Left forelimb (tissue), 1 donor: Measurements from ENCODE around the gene RBMS1.
A peak's percentile ranks its signal among the peaks of the same experiment; 100 is the strongest.

Experiments
- DNase-seq: peaks from one replicate; pipeline ENCODE4 v3.0.0-alpha.2; 2018; ENCODE audit warnings: low spot score

RBMS1 gene

DNA sequence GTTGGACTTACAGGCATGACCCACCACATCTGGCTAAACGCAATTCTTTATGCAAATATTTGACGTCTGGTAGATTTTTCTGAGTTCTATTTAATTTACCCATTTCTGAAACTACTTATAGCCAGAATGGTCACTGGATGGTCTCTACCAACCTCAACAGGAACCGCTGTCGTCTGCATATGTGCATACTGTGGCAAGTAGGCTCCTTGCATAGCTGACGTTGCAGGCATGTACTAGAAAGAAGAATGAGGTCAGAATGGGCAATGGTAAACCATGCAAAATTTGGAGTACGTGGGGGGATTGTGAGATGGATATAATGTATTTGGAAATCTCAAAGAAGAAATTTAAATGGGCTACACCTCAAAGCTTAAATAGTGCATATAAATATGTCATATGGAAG is 216.5 kb downstream of the RBMS1 start:
- DNase-seq, result no peak

GRCh38 chr2:160275656-160276055 is 218.0 kb downstream of the RBMS1 start:
- DNase-seq, result no peak

DNA sequence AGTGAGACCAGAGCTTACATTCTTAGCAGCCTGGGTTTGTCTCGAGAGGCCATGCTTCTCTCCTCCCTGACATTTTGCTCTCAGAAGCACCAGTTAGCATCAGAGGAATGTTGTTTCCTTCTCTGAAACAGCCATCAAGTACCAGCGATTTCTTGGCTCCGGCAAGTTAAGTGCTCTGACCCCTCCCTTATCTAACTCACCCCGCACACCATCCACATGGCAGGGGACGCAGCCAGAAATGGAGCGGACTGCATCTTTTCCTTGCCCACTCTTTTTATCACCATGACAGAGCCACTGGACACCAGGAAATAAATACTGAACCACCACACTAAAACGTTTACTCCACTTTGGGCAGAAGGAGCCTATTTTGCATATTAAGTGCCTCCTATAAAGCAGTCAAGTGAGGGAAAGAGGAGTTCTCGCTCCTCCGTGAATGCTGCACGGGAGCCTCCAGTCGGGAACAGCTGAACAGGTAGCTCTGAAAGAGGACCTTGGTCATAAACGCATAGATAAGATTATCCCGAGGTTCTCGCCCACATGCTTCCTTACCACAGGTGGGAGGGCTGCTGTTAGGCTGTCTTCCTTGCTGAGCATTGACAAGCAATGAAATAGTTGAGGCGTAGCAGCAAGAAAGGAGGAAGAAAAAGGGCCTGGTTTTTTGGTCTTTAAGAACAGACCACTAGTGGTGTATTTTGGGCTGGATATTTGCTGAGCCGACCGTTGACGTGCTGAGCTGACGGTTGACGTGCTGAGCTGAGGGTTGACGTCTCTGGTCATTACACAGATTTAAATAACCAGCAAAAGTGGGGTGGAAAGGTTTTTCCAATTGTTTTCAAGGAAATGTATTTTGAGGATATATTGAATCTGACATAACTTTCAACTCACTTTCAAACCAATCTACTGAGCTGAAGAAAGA is 222.2 kb downstream of the RBMS1 start:
- DNase-seq, result no peak

DNA sequence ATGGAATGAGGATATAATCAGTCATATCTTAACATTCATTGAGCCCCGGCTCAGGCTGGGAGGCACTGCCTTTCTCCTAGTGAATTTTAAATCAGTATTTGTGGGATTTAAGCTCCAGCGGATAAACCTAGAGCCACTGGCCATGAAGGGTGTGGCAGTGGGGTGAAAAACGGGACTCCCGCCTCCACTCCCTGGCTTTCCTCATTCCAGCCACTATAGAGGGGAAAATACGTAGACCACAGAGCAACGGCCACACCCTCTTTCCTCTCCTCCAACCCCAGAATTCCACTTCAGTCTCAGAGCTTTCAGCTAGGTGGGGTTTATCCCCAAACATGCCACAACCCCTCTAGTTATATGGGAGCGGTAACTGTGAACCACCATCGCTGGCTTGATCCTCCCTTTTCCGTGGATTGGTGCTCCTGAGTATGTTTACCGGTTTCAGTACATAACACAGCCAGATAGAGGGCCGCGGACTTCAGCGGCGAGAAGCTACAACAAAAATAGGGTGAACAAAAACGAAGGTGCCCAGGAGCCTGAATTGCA is 223.0 kb downstream of the RBMS1 start:
- DNase-seq, result no peak

GRCh38 chr2:160269803-160270570 is 223.6 kb downstream of the RBMS1 start:
- DNase-seq, result peak; percentile 95

DNA sequence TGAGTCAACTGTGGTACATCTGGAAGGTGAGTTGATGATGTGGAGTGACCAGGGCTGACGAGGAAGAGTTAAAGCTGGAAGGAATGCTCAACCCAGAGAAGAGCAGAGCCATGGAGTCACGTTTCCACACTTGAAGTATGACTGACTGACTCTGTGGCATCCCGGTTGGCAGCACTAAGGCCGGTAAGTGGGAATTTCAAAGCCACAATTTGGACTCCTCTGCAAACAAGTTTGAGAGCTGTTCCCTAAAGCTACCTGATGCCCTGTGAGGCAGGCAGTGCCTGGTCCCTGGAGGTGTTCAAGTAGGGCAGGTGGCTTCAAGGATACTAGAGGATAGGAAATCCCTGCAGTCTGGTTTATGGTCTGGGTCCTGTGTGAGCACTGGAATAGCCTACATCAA is 224.2 kb downstream of the RBMS1 start:
- DNase-seq, result peak; percentile 67

GRCh38 chr2:160268151-160268781 is 225.3 kb downstream of the RBMS1 start:
- DNase-seq, result no peak

- no peak for DNase-seq
These were observed 225.9 kb downstream of the RBMS1 start for GRCh38 chr2:160267692-160268091.

DNA sequence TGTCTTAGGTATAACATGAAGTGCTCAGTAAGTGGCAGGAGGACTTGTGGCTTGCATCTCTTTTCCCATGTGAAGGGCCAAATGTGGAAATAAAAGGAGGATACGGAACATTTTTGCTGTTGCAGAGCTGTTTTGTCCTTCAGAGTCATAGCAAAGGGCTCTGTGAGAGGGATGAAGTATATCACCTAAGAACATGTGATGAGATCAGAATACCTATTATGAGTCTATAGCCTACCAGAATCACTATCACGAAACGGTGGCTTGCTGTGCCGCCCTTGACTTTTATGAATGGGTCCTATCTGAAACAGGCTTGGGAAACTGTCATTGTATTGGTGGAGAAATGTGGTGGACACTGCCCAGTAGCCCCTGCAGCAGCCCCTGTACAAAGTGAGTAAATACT is 226.6 kb downstream of the RBMS1 start:
- no peak for DNase-seq

DNA sequence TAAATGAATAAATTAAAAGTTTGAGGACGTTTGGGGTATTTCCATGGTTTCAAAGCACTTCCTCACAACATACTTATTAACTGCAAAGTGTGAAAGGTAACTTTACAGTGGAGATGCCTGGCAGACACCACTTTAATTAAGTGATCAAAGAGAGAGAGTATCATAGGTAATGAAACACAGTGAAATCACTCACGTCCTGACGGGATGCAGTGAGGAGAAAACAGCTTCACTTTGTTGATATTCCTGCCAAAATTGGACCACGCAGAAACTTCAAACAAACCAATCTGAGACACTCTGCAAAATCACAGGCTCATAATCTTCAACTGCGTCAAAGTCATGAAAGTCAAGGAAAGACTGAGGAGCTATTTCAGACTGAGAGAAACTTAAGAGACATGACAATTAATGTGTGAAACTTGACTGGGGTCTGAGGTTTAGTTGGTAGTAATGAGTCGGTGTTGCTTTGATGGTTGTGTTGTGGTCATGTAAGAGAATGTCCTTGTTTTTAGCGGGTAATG is 227.5 kb downstream of the RBMS1 start:
- DNase-seq, result no peak

GRCh38 chr2:160264308-160264707 is 229.3 kb downstream of the RBMS1 start:
- DNase-seq, result no peak

DNA sequence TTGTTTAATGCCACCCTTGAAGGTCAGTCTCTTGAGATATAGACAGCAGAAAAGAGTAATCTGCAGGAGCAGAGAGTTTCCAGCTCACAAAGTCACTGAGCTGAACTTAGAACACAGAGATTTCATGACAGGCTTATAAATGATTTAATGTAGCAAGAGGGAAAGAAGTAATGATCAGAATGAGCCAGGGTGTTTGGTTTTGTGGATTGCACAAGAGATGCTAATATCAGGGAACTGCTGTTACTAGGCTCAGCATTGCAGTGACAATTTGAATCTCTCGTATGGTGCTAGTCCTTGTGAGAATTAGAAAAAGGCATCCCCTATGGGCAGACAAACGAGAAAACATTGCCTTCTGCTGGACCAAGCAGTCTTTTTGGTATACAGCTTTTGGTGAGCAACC is 231.9 kb downstream of the RBMS1 start:
- no peak for DNase-seq

GRCh38 chr2:160258492-160258805 is 235.2 kb downstream of the RBMS1 start:
- no peak for DNase-seq

DNA sequence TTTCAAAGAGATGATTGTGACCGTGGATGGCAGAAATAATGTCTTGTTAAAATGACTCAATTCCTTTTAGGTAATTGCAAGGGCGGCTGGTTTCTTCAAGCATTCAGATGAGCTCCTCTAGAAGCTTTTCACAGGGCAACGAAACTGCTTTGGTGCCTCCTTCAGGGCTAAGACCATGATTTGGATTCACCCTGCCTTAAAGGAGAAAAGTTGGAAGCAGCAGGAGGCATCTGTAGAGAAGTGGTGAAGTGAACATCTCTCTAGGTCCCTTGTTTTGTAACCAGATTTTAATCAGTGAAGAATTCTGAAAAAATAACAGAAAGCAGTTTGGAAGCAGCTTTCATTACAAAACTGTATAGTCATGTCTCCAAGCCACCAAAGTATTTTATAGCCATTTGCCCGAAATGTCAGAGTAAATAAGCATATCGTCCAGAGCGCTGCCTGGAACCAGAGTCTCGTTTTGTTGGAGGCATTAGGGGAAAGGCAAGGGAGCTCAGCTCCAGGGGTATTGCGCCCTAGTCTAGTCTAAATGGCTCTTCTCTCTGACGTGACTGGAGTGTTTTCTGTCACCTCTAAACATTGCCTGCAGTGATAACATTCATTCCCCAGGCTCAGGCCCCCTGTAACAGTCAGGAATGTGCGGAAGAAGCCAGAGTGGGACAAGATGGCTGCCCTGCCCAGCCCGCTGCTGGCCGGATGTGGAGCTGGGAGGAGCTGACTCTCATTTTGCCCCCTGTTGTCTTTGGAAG is 235.7 kb downstream of the RBMS1 start:
- DNase-seq, result no peak

GRCh38 chr2:160257041-160257742 is 236.4 kb downstream of the RBMS1 start:
- DNase-seq, result no peak

- no peak for DNase-seq
These were observed 237.1 kb downstream of the RBMS1 start for GRCh38 chr2:160256507-160256906.

GRCh38 chr2:160255408-160255807 is 238.2 kb downstream of the RBMS1 start:
- DNase-seq, result no peak

GRCh38 chr2:160254189-160254762 is 239.3 kb downstream of the RBMS1 start:
- no peak for DNase-seq

- DNase-seq, result no peak
These were observed 240.0 kb downstream of the RBMS1 start for GRCh38 chr2:160253440-160254188.

DNA sequence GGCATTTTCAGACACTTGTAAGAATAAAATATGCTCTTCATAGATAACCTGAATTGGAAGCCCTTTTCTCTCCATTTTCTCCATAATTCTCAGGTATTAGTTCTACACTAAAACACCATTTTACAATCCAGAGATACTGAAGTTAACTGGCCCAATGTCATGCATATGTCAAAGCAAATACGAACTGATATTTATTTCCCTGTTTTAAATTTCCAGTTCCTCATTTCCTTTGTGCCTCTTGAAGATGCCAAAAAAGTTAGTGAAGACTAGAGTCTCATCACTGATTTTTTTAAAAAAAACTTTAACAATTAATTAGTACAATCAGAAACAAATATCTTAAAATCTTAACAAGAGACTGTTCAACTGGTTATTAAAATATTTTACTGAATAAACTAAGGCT is 240.7 kb downstream of the RBMS1 start:
- no peak for DNase-seq
